T-helper 17 cell (primary cell): ENCODE data around the gene KLHL30. TPM values are rescaled to one million over a fixed set of nuclear protein-coding genes. Genes with fewer than 3 reads are reported as not detected.

Source experiments
- ATAC-seq: fragments of 150-1000 bp; cut with Tn5 transposase; 2 replicates; pipeline ENCODE4 v1.10.0; 2021; ENCODE audit warnings: mild to moderate bottlenecking, moderate library complexity
- DNase-seq, 3 donors: peaks; one replicate each; pipeline versions ENCODE4 v3.0.0 to v3.0.0-alpha.2; 2020 to 2021
- H3K9me3 ChIP-seq: one replicate; pipeline ENCODE4 v1.7.0; 2013; ENCODE audit warnings: low read length, mild to moderate bottlenecking; ENCODE audit not compliant: control insufficient read depth, poor library complexity, severe bottlenecking
- H3K27ac Mint-ChIP-seq: one replicate; pipeline ENCODE4 v1.8.0; 2022; ENCODE audit warnings: mild to moderate bottlenecking, moderate library complexity, mixed read lengths
- H3K27me3 Mint-ChIP-seq: one replicate; pipeline ENCODE4 v1.8.0; 2022; ENCODE audit warnings: mixed read lengths
- H3K36me3 Mint-ChIP-seq: one replicate; pipeline ENCODE4 v1.8.0; 2022; ENCODE audit warnings: low read depth, mixed read lengths
- H3K4me1 Mint-ChIP-seq: one replicate; pipeline ENCODE4 v1.8.0; 2022; ENCODE audit warnings: mild to moderate bottlenecking, mixed read lengths
- H3K4me3 Mint-ChIP-seq: one replicate; pipeline ENCODE4 v1.8.0; 2022; ENCODE audit warnings: mild to moderate bottlenecking, moderate library complexity, mixed read lengths
- total RNA-seq, 4 donors: library from RNA in 2 of 4; stranded (reverse) in 2 of 4; gene quantifications; one replicate each; pipeline ENCODE4 v1.2.3 and lab custom pipeline; 2022 to 2026

KLHL30 gene, protein sequence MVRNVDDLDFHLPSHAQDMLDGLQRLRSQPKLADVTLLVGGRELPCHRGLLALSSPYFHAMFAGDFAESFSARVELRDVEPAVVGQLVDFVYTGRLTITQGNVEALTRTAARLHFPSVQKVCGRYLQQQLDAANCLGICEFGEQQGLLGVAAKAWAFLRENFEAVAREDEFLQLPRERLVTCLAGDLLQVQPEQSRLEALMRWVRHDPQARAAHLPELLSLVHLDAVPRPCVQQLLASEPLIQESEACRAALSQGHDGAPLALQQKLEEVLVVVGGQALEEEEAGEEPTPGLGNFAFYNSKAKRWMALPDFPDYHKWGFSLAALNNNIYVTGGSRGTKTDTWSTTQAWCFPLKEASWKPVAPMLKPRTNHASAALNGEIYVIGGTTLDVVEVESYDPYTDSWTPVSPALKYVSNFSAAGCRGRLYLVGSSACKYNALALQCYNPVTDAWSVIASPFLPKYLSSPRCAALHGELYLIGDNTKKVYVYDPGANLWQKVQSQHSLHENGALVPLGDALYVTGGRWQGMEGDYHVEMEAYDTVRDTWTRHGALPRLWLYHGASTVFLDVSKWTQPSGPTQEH
- total RNA-seq (not detected), total RNA-seq (lab: John Stamatoyannopoulos, UW) (0 reads per million in 2 donors)

DNA sequence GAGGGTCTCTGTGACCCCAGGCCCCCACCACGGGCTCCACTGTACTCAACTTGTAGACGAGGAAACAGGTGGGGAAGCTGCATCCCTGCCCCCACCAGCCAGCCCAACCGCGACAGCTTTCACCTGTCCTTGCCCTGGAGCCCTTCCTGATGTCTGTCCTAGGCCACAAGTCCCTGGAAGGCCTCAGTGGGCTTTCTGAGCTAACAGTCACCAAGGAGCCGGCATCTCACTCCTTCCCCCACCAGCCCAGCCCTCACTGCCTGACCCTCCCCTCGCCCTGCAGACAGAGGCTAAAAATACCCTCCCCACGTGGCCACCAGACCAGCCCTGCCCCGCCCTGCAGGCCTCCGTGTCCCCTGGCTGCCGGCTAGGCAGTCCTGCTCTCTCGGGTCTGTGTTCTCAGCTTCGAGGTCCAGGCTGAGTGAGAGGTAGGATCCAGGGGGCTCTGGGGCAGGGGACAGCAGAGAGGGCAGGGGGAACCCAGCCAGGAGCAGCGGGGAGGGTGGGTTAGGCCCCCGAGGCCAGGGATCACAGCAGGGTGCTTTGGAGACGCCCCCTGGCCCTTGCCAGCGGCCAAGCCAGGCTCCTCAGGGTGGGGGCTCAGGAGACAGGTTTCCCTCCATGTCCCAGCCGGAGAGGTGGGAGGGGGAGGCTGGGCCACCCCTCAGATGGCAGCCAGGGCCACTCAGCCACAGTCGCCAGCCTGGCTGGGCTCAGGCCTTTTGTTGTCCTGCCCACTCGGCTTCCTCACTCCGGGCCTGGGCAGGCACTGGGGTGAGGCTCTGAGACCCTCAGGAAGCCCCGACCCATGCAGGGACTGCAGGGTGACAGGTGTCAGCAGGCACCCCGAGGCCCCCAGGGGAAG is at the start of gene KLHL30:
KLHL30 (plus strand) TSS at position 338 of the 865 bp plus-strand sequence. CDS start 2,087 bp downstream, outside the sequence.
- H3K9me3 ChIP-seq, result no peaks in the 10 kb centered on the region
- ATAC-seq (no peak), DNase-seq (no peak)
- no peak within 1 kb of the TSS for H3K4me3 Mint-ChIP-seq
- no peak within 1 kb of the TSS for H3K27ac Mint-ChIP-seq
- no peaks in the 10 kb centered on the region for H3K27me3 Mint-ChIP-seq
- H3K36me3 Mint-ChIP-seq, result no peaks in the 10 kb centered on the region
- peaks cover 5% of the 10 kb centered on the region for H3K4me1 Mint-ChIP-seq

DNA sequence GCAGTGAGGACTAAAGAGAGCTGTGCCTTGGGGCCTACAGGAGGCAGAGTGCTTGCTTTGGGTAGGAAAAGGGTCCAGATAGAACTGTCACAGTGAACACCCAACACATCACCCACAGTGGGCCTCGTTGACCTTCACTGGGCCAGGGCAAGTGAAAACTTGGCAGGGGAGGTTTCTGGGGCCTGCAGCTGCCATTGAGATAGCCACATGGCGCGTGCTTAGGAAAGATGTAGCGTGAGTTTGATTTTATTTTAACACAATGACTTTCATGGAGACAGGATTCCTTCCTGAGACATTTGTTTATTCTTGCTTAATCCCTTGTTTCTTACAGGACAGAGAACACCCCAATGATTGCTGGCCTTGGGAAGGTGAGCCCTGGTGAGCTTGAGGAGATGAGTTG is 47.6 kb upstream of the KLHL30 start:
- Mint-ChIP-seq H3K27ac (no peak overlapping the region), H3K27me3 (no peaks in the 10 kb centered on the region), H3K36me3 (no peaks in the 10 kb centered on the region), H3K4me1 (peaks cover 5% of the 10 kb centered on the region), H3K4me3 (no peak overlapping the region)
- ATAC-seq (no peak), DNase-seq (no peak)
- no peaks in the 10 kb centered on the region for H3K9me3 ChIP-seq

DNA sequence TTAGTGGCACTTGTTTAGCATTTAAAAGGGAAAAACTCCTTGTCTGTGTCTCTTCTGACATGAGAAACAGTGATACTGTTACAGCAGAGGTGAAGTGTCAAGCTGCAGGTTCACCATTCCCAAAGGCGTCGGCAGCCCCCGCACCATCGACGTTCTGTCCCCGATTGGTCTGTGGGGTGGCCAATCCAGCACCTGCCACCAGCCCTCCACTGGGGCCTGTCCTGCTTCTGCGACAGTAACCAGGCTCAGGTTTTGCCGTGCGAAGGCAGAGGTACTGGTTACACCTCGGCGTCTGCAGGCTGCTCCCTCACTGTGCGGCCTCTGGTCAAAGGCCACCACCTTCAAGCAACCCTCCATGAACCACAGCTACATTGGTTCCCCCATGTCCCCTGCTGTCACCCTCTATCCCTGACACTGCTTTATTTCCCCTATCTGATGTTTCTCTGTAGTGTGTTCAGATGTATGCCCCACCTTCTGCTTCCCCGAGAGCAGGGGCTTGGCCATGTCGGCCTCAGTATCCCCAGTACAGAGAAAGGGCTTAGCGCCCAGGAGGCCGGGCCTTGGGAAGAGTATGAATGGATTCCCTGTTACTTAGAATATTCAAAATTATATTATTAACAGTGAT is 46.9 kb upstream of the KLHL30 start:
- no peaks in the 10 kb centered on the region for H3K9me3 ChIP-seq
- H3K36me3 Mint-ChIP-seq, result no peaks in the 10 kb centered on the region
- DNase-seq, result no peak

DNA sequence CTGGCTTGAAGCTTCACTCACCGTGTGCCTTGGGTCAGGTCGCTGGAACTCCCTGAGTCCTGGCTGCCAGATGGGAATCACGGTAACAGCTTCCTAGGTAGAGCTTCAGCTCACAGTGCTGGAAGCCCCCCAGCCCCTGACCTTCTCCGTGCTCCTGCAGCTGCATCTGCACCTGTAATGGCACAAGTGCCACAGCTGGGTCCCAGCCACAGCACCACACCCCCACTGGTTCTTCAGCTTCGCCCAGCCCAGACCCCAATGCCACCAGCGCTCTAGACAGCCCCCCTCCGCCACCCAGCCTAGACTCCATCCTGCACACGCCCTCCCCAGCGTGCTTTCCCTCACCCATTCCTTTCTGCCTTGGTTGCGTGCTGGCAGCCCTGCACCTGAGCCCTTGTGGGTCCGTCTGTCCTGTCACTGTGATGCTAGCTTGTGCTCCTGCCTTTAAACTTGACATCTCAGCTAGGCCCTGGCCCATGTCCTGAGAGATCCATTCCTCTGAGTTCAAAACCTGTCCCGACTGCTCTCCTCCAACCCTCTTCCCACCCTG is 45.9 kb upstream of the KLHL30 start:
- H3K9me3 ChIP-seq, result no peaks in the 10 kb centered on the region
- DNase-seq (no peak), ATAC-seq (no peak)
- Mint-ChIP-seq H3K4me3 (no peak overlapping the region), H3K27me3 (no peaks in the 10 kb centered on the region), H3K4me1 (no peaks in the 10 kb centered on the region), H3K27ac (peak overlapping the region; percentile 67), H3K36me3 (no peaks in the 10 kb centered on the region)

More for the DNA sequence above, 46.9 kb upstream of the KLHL30 start:
- Mint-ChIP-seq H3K27ac (no peak overlapping the region), H3K27me3 (no peaks in the 10 kb centered on the region), H3K4me3 (no peak overlapping the region), H3K4me1 (peaks cover 5% of the 10 kb centered on the region)
- ATAC-seq, result no peak

DNA sequence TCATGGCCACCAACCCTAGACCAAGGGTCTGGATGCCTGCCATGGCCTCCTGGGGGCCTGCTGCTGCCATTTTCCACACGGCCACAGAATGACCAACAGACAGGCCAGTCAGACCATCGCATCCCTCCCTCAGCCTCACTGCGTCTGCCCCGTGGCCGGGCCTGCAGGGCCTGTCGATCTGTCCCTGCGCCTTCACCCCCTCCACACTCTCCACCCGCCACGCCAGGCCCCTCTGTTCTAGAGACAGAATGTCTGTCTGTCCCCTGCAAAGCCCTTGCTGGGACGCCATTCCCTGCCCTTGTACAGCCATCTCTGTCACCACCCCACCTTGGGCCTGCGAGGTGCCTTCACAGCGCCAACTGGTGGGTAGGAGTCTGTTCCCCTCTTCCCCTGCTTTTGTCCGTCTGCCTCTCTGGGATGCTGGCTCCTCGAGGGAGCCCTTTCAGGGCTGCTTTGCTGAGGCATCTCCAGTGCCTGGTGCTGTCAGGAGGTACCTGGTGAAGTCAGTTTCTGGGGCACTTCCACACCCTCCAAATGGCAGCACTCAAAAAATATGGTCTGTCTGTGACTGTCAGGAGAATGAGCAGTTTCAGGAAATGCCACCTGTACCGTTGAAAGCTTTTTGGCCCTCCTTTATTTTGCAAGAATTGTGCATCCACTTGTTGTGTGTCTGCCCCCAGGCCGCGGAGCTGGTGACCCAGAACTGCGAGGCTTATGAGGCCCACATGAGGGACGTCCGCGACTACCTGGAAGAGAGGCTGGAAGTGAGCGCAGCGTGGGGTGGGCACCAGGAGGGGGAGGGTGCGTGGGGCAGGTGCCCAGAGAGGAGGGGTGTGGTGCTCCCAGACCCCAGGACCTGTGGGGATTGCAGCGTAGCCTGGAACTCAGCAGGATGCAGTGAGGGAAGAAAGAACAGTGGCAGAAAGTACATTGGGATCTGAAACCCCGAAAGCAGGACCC is 45.0 kb upstream of the KLHL30 start:
- Mint-ChIP-seq H3K27me3 (no peaks in the 10 kb centered on the region), H3K4me3 (no peak overlapping the region), H3K4me1 (no peaks in the 10 kb centered on the region), H3K27ac (peak overlapping the region; percentile 67), H3K36me3 (no peaks in the 10 kb centered on the region)
- H3K9me3 ChIP-seq, result no peaks in the 10 kb centered on the region
- DNase-seq, result no peak
- ATAC-seq, result no peak

DNA sequence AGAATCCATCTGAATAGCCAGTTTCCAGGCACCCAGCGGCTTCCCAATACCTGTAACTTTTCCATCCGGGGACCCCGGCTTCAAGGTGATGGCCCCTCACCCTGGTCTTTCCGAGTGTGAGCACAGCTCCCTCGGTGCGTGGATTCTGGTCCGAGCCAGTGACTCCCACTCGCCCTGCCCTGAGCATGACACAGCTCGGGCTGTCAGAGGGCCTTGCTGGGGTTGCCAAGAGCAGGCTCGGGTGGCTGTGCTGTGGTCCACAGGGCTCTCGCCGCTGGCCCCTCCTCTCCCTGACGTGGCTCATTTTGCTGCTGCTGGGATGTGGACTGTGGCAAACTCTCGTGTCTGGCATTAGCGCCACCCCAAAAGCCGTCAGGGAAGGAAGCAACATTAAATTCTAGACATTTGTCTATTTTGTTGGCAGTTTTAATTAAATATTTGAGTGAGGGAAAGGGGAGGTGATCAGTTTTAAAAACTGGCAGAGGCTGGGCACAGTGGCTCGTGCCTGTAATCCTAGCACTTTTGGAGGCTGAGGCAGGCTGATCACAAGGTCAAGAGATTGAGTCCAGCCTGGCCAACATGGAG is 43.9 kb upstream of the KLHL30 start:
- ATAC-seq (no peak), DNase-seq (no peak)
- H3K4me1 Mint-ChIP-seq, result no peaks in the 10 kb centered on the region
- no peak overlapping the region for H3K27ac Mint-ChIP-seq
- no peaks in the 10 kb centered on the region for H3K9me3 ChIP-seq
- H3K4me3 Mint-ChIP-seq, result no peak overlapping the region
- no peaks in the 10 kb centered on the region for H3K27me3 Mint-ChIP-seq
- H3K36me3 Mint-ChIP-seq, result no peaks in the 10 kb centered on the region

DNA sequence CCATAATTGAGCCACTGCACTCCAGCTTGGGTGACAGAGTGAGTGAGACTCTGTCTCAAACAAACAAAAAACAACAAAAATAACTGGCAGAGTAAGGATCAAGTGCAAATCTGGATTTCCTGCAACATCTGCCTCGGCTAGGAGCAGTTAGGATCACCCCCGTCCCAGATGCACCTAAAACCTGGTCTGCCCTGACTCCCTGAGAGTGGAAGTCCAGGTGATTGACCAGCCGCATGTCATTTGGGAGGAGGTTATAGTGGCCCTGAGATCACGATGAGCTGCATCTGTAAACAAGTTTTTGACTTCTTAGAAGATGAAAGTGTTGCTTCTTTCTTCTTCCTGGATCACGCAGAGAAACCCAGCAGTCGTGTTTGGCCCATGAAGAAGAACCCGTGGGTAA is 43.3 kb upstream of the KLHL30 start:
- no peaks in the 10 kb centered on the region for H3K9me3 ChIP-seq
- Mint-ChIP-seq H3K27ac (no peak overlapping the region), H3K36me3 (no peaks in the 10 kb centered on the region), H3K27me3 (no peaks in the 10 kb centered on the region), H3K4me3 (no peak overlapping the region), H3K4me1 (no peaks in the 10 kb centered on the region)
- ATAC-seq, result no peak
- no peak for DNase-seq

DNA sequence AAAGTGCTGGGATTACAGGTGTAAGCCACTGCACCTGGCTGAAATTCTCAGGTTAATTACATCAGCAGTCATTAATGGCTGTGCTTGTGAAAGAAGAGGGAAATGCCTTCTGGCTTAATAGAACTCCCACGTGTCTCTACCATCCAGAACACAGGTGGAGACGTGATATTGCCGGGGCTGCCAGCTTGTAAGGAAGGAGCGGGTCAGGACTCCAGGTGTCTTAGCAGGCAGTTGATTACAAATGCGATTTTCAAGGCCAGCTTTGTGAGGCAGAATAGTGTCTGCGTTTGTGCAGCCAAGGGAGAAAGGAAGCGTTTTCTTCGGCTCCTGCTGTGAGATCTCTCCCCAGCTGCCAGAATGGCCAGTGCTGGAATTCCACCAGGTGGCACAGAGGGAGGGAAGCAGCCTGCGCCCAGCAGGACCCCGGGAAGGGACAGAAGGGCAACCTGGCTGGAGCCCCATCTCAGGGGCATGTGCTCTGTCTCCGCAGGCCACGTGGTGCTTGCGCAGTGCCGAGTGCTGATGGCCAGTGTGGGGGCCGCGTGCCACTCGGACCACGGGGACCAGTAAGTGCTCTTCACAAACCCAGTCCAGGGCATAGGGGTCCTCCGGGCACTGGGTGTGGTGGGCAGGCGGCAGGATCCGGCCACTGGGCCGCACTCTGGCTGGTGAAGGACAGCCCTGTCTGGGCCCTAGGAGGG is 42.0 kb upstream of the KLHL30 start:
- no peak for DNase-seq
- H3K4me1 Mint-ChIP-seq, result no peaks in the 10 kb centered on the region

DNA sequence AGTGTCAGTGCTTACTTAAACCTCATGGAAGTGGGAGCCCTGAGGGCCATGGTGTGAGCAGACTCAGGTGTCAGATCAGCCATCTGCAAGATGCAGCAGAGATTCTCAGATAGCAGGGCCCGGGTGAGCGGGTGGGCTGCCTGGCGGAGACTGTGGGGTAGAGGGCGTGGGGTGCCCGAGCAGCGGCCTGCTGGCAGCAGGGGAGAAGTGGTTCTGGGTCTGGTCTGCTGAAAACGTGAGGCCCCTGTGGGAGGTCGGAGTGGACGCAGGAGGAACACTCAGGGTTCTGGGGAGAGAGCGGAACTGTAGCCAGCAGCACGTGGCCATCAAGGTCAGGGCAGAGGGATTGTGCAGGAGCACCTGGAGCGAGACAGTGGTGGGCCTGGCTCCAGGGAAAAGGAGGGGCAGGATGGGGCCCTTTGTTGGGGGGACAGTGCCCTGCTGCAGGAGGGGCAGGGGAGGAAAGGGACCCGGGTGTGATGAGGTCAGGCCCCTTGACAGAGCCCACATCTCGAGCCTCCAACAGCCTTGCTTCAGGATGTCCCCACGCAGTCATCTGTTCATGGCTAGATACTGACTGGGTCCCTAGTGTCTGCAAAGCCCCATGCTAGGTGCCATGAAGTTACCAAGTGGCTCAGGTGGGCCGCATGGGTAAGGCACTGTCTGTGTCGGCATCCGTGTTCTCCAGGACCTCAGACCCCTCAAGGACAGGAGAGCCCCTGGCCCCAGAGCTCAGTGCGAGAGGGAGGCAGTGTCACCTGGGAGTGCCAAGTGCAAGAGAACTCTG is 41.1 kb upstream of the KLHL30 start:
- Mint-ChIP-seq H3K27ac (no peak overlapping the region), H3K4me3 (no peak overlapping the region), H3K4me1 (no peaks in the 10 kb centered on the region), H3K27me3 (no peaks in the 10 kb centered on the region), H3K36me3 (no peaks in the 10 kb centered on the region)
- ATAC-seq (no peak), DNase-seq (no peak)
- H3K9me3 ChIP-seq, result no peaks in the 10 kb centered on the region

More for the DNA sequence above, 42.0 kb upstream of the KLHL30 start:
- ATAC-seq, result no peak
- Mint-ChIP-seq H3K36me3 (no peaks in the 10 kb centered on the region), H3K27me3 (no peaks in the 10 kb centered on the region), H3K4me3 (no peak overlapping the region), H3K27ac (no peak overlapping the region)
- no peaks in the 10 kb centered on the region for H3K9me3 ChIP-seq

DNA sequence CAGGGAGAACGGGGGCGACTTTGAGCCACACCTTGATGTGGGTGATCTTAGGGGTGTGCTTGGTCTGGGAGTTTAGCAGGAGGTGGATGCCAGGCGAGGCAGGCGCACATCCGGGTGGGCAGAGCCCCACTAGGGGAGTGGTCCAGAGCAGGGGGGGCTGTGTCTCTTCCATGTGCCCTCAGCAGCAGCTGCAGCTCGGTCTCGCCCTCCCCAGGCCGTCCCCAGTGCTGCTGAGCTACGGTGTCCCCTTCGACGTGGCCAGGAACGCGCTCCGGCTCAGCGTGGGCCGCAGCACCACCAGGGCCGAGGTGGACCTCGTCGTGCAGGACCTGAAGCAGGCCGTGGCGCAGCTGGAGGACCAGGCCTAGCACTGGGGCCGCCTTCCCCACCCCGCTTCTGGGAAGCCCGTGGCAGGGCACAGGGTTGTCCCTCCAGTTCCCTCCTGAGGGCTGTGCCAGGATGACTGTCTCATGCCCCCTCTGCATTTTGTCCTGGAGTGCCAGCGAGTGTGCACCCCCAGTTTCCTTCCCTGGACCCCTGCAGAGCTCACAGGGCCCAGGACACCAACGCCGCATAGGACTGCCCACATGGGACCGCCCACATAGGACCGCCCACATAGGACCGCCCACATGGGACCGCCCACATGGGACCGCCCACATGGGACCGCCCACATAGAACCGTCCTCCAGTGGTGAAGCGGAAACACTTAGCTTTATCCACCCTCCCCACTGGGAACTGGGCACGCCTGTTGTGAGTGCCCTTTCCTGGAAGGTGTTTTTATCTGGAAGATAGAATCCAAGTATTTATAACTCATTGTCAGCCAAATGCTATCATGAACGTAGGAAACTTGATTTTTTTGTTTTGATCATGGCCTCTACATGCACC is 40.2 kb upstream of the KLHL30 start:
- no peaks in the 10 kb centered on the region for H3K9me3 ChIP-seq
- H3K4me3 Mint-ChIP-seq, result no peak overlapping the region

More for the DNA sequence above, 40.2 kb upstream of the KLHL30 start:
- Mint-ChIP-seq H3K4me1 (no peaks in the 10 kb centered on the region), H3K27me3 (no peaks in the 10 kb centered on the region), H3K27ac (no peak overlapping the region), H3K36me3 (no peaks in the 10 kb centered on the region)
- DNase-seq (peak in 1 of 3 donors; percentile 48), ATAC-seq (peak; percentile 93)
